RWPE1 (cell line): ENCODE results near the gene PNCK.

Source experiments
- CTCF ChIA-PET: fragments of 350-600 bp; sonication (Branson Sonifier 250); formaldehyde crosslinking; extraction: SDS; loops from one replicate; lab custom pipeline; 2021; lab: Yijun Ruan, JAX
- POLR2A ChIA-PET: fragments of 400-600 bp; formaldehyde crosslinking; extraction: SDS; loops from one replicate; lab custom pipeline; 2020; ENCODE audit warnings: antibody characterized with exemption; ENCODE audit not compliant: low non-redundant PET; lab: Yijun Ruan, JAX
- DNase-seq: peaks from one replicate; pipeline ENCODE4 v3.0.0; 2012; ENCODE audit warnings: low spot score
- H3K27ac ChIP-seq: fragments of 450-650 bp; 2 replicates; pipeline ENCODE4 v1.5.1; 2017
- CTCF ChIP-seq: fragments of 450-650 bp; conservative IDR thresholded peaks from 2 replicates; pipeline ENCODE4 v1.5.1; 2017; ENCODE audit warnings: low read depth, mild to moderate bottlenecking

Gene PNCK

GRCh38 chrX:153667281-153667955 is 6.2 kb downstream of the PNCK start:
- ChIA-PET CTCF (interaction anchor here (0.6 to 2.8 kb wide), 10 partner anchors 15 to 128 kb away, joined by 3 to 15 read pairs (median 4); partner anchors contain the start of gene CCNQ), POLR2A (no interaction called here)
- no peak for DNase-seq
- TF ChIP-seq CTCF, result no peak
- no peak overlapping the region for H3K27ac ChIP-seq

GRCh38 chrX:153665726-153666306 is 7.8 kb downstream of the PNCK start:
- POLR2A ChIA-PET, result no interaction called here
- TF ChIP-seq CTCF, result no peak
- CTCF ChIA-PET, result interaction anchor here (0.6 to 0.8 kb wide), 3 partner anchors 8 to 57 kb away, joined by 3 to 6 read pairs (median 3); no protein-coding TSS in a partner anchor
- no peak for DNase-seq
- H3K27ac ChIP-seq, result no peak overlapping the region

GRCh38 chrX:153662266-153662665 is 11.3 kb downstream of the PNCK start:
- POLR2A ChIA-PET, result no interaction called here
- CTCF ChIA-PET, result interaction anchor here (0.6 to 1.3 kb wide), 6 partner anchors 52 to 156 kb away, joined by 3 to 4 read pairs (median 3); no protein-coding TSS in a partner anchor
- DNase-seq, result no peak
- TF ChIP-seq CTCF, result no peak; the same call in 1 of the 2 replicates
- no peak overlapping the region for H3K27ac ChIP-seq

- TF ChIP-seq CTCF, result no peak
- DNase-seq, result no peak
- POLR2A ChIA-PET, result no interaction called here
- H3K27ac ChIP-seq, result no peak overlapping the region
- CTCF ChIA-PET, result no interaction called here
These were observed 14.3 kb downstream of the PNCK start for GRCh38 chrX:153659268-153659667.

- ChIA-PET CTCF (interaction anchor here (0.7 kb wide), 1 partner anchor 9 kb away, joined by 6 read pairs; no protein-coding TSS in a partner anchor), POLR2A (no interaction called here)
- DNase-seq, result no peak
- H3K27ac ChIP-seq, result no peak overlapping the region
- TF ChIP-seq CTCF, result no peak
These were observed 16.5 kb downstream of the PNCK start for GRCh38 chrX:153657161-153657560.

- CTCF ChIA-PET, result no interaction called here
These were observed 20.1 kb downstream of the PNCK start for GRCh38 chrX:153653556-153653955.

More at GRCh38 chrX:153653556-153653955, 20.1 kb downstream of the PNCK start:
- POLR2A ChIA-PET, result no interaction called here
- H3K27ac ChIP-seq, result no peak overlapping the region
- DNase-seq, result no peak
- no peak for TF ChIP-seq CTCF
